Measurements from ENCODE around the gene B4GALT1. TPM values are rescaled to one million over a fixed set of nuclear protein-coding genes. Genes with fewer than 3 reads are reported as not detected.
"Not testable (repeated sequence)": the region's sequence is repeated elsewhere in the genome, so short reads cannot be mapped to it uniquely, and the experiment has no call there.

Gene B4GALT1
- total RNA-seq, 2 donors from 2014 or later: 57.6 to 76.1 TPM

GRCh38 chr9:33162721-33163311 lies 4.3 kb downstream of the B4GALT1 start:
- Histone ChIP-seq H3K36me3 (no peaks in the 10 kb centered on the region), H3K27me3 (no peaks in the 10 kb centered on the region), H3K27ac (peak overlapping the region; percentile 99), H3K4me1 (peaks cover 0 to 74% of the 10 kb centered on the region in 2 donors), H3K4me3 (peak overlapping the region in 1 of 2 donors; percentile 79), H3K9me3 (no peaks in the 10 kb centered on the region)
- TF ChIP-seq CTCF (IDR thresholded peaks at IDR 0.05): no peak
- DNase-seq (ENCODE audit: low spot score): peak; percentile 90

- Histone ChIP-seq H3K4me3 (peak overlapping the region in 1 of 2 donors; percentile 12), H3K9me3 (no peaks in the 10 kb centered on the region), H3K36me3 (no peaks in the 10 kb centered on the region), H3K27me3 (no peaks in the 10 kb centered on the region), H3K27ac (peak overlapping the region; percentile 99), H3K4me1 (peaks cover 0 to 81% of the 10 kb centered on the region in 2 donors)
- DNase-seq (ENCODE audit: low spot score): peak; percentile 57
- no peak for TF ChIP-seq CTCF (IDR thresholded peaks at IDR 0.05)
Observed at GRCh38 chr9:33161589-33162132, 5.5 kb downstream of the B4GALT1 start.

GRCh38 chr9:33161011-33161588 lies 6.0 kb downstream of the B4GALT1 start:
- peaks cover 0 to 87% of the 10 kb centered on the region in 2 donors for H3K4me1 ChIP-seq
- H3K4me3 ChIP-seq: peak overlapping the region in 1 of 2 donors; percentile 12
- no peak for TF ChIP-seq CTCF (IDR thresholded peaks at IDR 0.05)
- no peaks in the 10 kb centered on the region for H3K27me3 ChIP-seq
- peak overlapping the region; percentile 99 for H3K27ac ChIP-seq
- H3K9me3 ChIP-seq: no peaks in the 10 kb centered on the region
- peak; percentile 84 for DNase-seq (ENCODE audit: low spot score)
- H3K36me3 ChIP-seq: no peaks in the 10 kb centered on the region

- H3K9me3 ChIP-seq, H3K27me3 ChIP-seq, H3K36me3 ChIP-seq: not testable (repeated sequence)
- H3K4me3 ChIP-seq: peak overlapping the region in 1 of 2 donors; percentile 12
- H3K27ac ChIP-seq: peak overlapping the region; percentile 99
- H3K4me1 ChIP-seq: peaks cover 0 to 93% of the 10 kb centered on the region in 2 donors
- peak; percentile 58 for DNase-seq (ENCODE audit: low spot score)
Observed at GRCh38 chr9:33160446-33160845, 6.7 kb downstream of the B4GALT1 start.

GRCh38 chr9:33159777-33160127 lies 7.4 kb downstream of the B4GALT1 start:
- Histone ChIP-seq H3K36me3 (no peaks in the 10 kb centered on the region), H3K4me3 (no peak overlapping the region), H3K9me3 (no peaks in the 10 kb centered on the region), H3K27ac (peak overlapping the region; percentile 99), H3K27me3 (no peaks in the 10 kb centered on the region), H3K4me1 (peaks cover 0 to 96% of the 10 kb centered on the region in 2 donors)
- DNase-seq (ENCODE audit: low spot score): peak; percentile 66
- TF ChIP-seq CTCF (IDR thresholded peaks at IDR 0.05): no peak

GRCh38 chr9:33158843-33159776 lies 8.0 kb downstream of the B4GALT1 start:
- Histone ChIP-seq H3K9me3 (no peaks in the 10 kb centered on the region), H3K4me3 (peak overlapping the region in 1 of 2 donors; percentile 5), H3K27me3 (no peaks in the 10 kb centered on the region), H3K27ac (peak overlapping the region; percentile 99), H3K36me3 (no peaks in the 10 kb centered on the region), H3K4me1 (peaks cover 0 to 100% of the 10 kb centered on the region in 2 donors)
- no peak for TF ChIP-seq CTCF (IDR thresholded peaks at IDR 0.05)
- peak; percentile 84 for DNase-seq (ENCODE audit: low spot score)

All from right atrium auricular region (tissue), 2 donors.